ENCODE measurements around the gene RSPO3.

The RSPO3 gene

DNA sequence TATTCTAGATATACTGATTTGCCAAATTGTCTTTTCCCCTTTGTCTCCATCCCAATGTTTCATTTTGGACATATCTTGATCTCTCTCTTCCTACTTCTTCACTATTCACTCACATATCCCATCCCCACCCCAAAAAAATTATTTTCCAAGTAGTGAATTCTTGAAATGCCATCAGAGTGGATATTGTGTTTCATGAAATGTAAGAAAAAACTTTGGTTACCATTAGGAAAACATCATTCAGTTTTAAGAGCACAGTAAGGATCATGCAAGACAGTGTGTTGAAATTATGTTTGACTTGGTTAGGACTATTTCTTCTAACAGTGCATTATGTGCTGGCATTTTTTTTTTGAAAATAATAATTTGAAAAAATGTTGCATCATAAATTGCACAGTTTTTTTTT, 5.7 kb downstream of the RSPO3 start:
- no peaks in the 10 kb centered on the region for H3K27me3 ChIP-seq (ENCODE audit: insufficient read depth, low read length, poor library complexity, severe bottlenecking)
- no peak overlapping the region for H3K4me2 ChIP-seq (ENCODE audit: low read depth, low read length, poor library complexity, severe bottlenecking)
- H3K9ac ChIP-seq (ENCODE audit: low read depth, low read length, poor library complexity, severe bottlenecking): no peak overlapping the region
- no peaks in the 10 kb centered on the region for H3K9me2 ChIP-seq (replicated peaks; ENCODE audit: low read depth, low read length)
- no peaks in the 10 kb centered on the region for H3K9me3 ChIP-seq (ENCODE audit: insufficient read depth, low read depth, low read length)
- H3F3A ChIP-seq (ENCODE audit: low read depth): no peaks in the 10 kb centered on the region
- H2AFZ ChIP-seq (ENCODE audit: low read length): no peak overlapping the region
- no peak for TF ChIP-seq EZH2phosphoT487 (IDR thresholded peaks at IDR 0.05; ENCODE audit: borderline replicate concordance)
- TF ChIP-seq, protein P1, sequence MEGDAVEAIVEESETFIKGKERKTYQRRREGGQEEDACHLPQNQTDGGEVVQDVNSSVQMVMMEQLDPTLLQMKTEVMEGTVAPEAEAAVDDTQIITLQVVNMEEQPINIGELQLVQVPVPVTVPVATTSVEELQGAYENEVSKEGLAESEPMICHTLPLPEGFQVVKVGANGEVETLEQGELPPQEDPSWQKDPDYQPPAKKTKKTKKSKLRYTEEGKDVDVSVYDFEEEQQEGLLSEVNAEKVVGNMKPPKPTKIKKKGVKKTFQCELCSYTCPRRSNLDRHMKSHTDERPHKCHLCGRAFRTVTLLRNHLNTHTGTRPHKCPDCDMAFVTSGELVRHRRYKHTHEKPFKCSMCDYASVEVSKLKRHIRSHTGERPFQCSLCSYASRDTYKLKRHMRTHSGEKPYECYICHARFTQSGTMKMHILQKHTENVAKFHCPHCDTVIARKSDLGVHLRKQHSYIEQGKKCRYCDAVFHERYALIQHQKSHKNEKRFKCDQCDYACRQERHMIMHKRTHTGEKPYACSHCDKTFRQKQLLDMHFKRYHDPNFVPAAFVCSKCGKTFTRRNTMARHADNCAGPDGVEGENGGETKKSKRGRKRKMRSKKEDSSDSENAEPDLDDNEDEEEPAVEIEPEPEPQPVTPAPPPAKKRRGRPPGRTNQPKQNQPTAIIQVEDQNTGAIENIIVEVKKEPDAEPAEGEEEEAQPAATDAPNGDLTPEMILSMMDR (conservative IDR thresholded peaks at IDR 0.05; ENCODE audit: low read length): no peak
- H4K20me1 ChIP-seq (ENCODE audit: insufficient read depth, low read length, poor library complexity, severe bottlenecking): no peaks in the 10 kb centered on the region
- H3K4me1 ChIP-seq (ENCODE audit: insufficient read depth, low read length, poor library complexity, severe bottlenecking): no peaks in the 10 kb centered on the region
- no peaks in the 10 kb centered on the region for H3K79me2 ChIP-seq (ENCODE audit: insufficient read depth, low read length)
- no peaks in the 10 kb centered on the region for H3K36me3 ChIP-seq (ENCODE audit: insufficient read depth, low read length)
- no peak overlapping the region for H3K4me3 ChIP-seq (ENCODE audit: low read length, poor library complexity, severe bottlenecking)

GRCh38 chr6:127124680-127125079, 6.2 kb downstream of the RSPO3 start:
- no peak overlapping the region for H3K9ac ChIP-seq (ENCODE audit: low read depth, low read length, poor library complexity, severe bottlenecking)
- H3K4me2 ChIP-seq (ENCODE audit: low read depth, low read length, poor library complexity, severe bottlenecking): no peak overlapping the region
- no peaks in the 10 kb centered on the region for H4K20me1 ChIP-seq (ENCODE audit: insufficient read depth, low read length, poor library complexity, severe bottlenecking)
- H3K4me1 ChIP-seq (ENCODE audit: insufficient read depth, low read length, poor library complexity, severe bottlenecking): no peaks in the 10 kb centered on the region
- H3F3A ChIP-seq (ENCODE audit: low read depth): no peaks in the 10 kb centered on the region
- H3K9me3 ChIP-seq (ENCODE audit: insufficient read depth, low read depth, low read length): no peaks in the 10 kb centered on the region
- no peaks in the 10 kb centered on the region for H3K27me3 ChIP-seq (ENCODE audit: insufficient read depth, low read length, poor library complexity, severe bottlenecking)
- H3K9me2 ChIP-seq (replicated peaks; ENCODE audit: low read depth, low read length): no peaks in the 10 kb centered on the region
- H3K79me2 ChIP-seq (ENCODE audit: insufficient read depth, low read length): no peaks in the 10 kb centered on the region
- TF ChIP-seq, protein P1 (conservative IDR thresholded peaks at IDR 0.05; ENCODE audit: low read length): no peak
- TF ChIP-seq EZH2phosphoT487 (IDR thresholded peaks at IDR 0.05; ENCODE audit: borderline replicate concordance): no peak
- H2AFZ ChIP-seq (ENCODE audit: low read length): no peak overlapping the region
- H3K4me3 ChIP-seq (ENCODE audit: low read length, poor library complexity, severe bottlenecking): no peak overlapping the region
- H3K36me3 ChIP-seq (ENCODE audit: insufficient read depth, low read length): no peaks in the 10 kb centered on the region

DNA sequence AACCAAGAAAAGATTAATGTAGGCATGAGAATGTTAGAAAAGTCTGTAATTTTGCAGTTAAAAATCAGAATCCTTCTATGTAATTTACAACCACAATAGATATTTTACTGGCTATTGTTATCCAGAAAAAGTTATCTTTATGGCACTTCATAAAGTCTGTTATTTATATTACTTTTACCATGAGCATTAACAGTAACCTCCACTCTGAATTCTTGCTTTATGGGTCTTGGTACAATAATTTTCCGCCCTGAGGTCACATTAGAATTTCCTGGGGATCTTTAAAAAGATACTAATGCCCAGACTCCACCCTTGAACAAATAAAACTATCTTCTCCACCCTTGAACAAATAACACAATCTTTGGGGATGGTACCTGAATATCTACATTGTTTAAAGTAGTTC, 9.6 kb downstream of the RSPO3 start:
- Histone ChIP-seq H3K4me1 (ENCODE audit: insufficient read depth, low read length, poor library complexity, severe bottlenecking) (no peaks in the 10 kb centered on the region), H3K36me3 (ENCODE audit: insufficient read depth, low read length) (no peaks in the 10 kb centered on the region)

More for the DNA sequence above, 9.6 kb downstream of the RSPO3 start:
- Histone ChIP-seq H3K4me2 (ENCODE audit: low read depth, low read length, poor library complexity, severe bottlenecking) (no peak overlapping the region), H3F3A (ENCODE audit: low read depth) (no peaks in the 10 kb centered on the region), H3K9ac (ENCODE audit: low read depth, low read length, poor library complexity, severe bottlenecking) (no peak overlapping the region), H3K9me2 (replicated peaks; ENCODE audit: low read depth, low read length) (no peaks in the 10 kb centered on the region), H3K9me3 (ENCODE audit: insufficient read depth, low read depth, low read length) (no peaks in the 10 kb centered on the region), H3K4me3 (ENCODE audit: low read length, poor library complexity, severe bottlenecking) (no peak overlapping the region), H2AFZ (ENCODE audit: low read length) (no peak overlapping the region), H3K79me2 (ENCODE audit: insufficient read depth, low read length) (no peaks in the 10 kb centered on the region), H3K27me3 (ENCODE audit: insufficient read depth, low read length, poor library complexity, severe bottlenecking) (no peaks in the 10 kb centered on the region), H4K20me1 (ENCODE audit: insufficient read depth, low read length, poor library complexity, severe bottlenecking) (no peaks in the 10 kb centered on the region)
- TF ChIP-seq EZH2phosphoT487 (IDR thresholded peaks at IDR 0.05; ENCODE audit: borderline replicate concordance): no peak
- TF ChIP-seq, protein P1 (conservative IDR thresholded peaks at IDR 0.05; ENCODE audit: low read length): no peak
